Measurements from ENCODE around the gene PLAAT3. TPM values are rescaled to one million over a fixed set of nuclear protein-coding genes. Genes with fewer than 3 reads are reported as not detected.

The PLAAT3 gene
- polyA plus RNA-seq, 1 donor from 2014 or later = not detected

DNA sequence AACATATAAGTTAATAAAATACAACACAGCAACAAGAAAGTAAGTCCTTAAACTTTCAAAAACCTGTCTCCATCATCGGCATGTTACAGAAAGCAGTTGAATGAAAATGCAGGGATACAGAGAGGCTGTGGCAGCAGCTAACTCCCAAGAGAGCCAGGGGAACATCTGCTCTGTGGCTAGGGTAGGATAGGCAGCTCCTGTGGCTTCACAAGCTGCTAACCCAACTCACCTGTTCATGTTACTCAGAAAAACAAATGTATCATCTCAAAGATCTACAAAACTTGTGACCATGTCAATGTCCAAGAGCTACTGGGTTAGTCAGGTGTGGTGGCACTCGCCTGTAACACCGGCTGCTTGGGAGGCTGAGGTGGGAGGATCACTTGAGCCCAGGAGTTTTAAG lies 15.2 kb upstream of the PLAAT3 start:
- H3K9ac ChIP-seq (ENCODE audit: low read length) = no peak overlapping the region
- no peaks in the 10 kb centered on the region for H3K36me3 ChIP-seq (ENCODE audit: insufficient read depth, low read length)
- H3F3A ChIP-seq (ENCODE audit: insufficient read depth, low read length, poor library complexity, severe bottlenecking) = no peaks in the 10 kb centered on the region
- TF ChIP-seq EP300 (conservative IDR thresholded peaks at IDR 0.05; ENCODE audit: poor library complexity, severe bottlenecking) (no peak), TAF1 (IDR thresholded peaks at IDR 0.05; ENCODE audit: low read depth) (no peak), SMC3 (conservative IDR thresholded peaks at IDR 0.05; ENCODE audit: poor library complexity) (no peak), MXI1 (conservative IDR thresholded peaks at IDR 0.05; ENCODE audit: poor library complexity, severe bottlenecking) (no peak), RAD21 (conservative IDR thresholded peaks at IDR 0.05) (no peak), EZH2 (IDR thresholded peaks at IDR 0.05; ENCODE audit: borderline replicate concordance, insufficient read depth, low read length, poor library complexity, severe bottlenecking) (no peak), POLR2AphosphoS5 (IDR thresholded peaks at IDR 0.05) (no peak)
- TF ChIP-seq, protein P1, sequence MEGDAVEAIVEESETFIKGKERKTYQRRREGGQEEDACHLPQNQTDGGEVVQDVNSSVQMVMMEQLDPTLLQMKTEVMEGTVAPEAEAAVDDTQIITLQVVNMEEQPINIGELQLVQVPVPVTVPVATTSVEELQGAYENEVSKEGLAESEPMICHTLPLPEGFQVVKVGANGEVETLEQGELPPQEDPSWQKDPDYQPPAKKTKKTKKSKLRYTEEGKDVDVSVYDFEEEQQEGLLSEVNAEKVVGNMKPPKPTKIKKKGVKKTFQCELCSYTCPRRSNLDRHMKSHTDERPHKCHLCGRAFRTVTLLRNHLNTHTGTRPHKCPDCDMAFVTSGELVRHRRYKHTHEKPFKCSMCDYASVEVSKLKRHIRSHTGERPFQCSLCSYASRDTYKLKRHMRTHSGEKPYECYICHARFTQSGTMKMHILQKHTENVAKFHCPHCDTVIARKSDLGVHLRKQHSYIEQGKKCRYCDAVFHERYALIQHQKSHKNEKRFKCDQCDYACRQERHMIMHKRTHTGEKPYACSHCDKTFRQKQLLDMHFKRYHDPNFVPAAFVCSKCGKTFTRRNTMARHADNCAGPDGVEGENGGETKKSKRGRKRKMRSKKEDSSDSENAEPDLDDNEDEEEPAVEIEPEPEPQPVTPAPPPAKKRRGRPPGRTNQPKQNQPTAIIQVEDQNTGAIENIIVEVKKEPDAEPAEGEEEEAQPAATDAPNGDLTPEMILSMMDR (IDR thresholded peaks at IDR 0.05; ENCODE audit: poor library complexity, severe bottlenecking) = no peak
- TF ChIP-seq, protein P2, sequence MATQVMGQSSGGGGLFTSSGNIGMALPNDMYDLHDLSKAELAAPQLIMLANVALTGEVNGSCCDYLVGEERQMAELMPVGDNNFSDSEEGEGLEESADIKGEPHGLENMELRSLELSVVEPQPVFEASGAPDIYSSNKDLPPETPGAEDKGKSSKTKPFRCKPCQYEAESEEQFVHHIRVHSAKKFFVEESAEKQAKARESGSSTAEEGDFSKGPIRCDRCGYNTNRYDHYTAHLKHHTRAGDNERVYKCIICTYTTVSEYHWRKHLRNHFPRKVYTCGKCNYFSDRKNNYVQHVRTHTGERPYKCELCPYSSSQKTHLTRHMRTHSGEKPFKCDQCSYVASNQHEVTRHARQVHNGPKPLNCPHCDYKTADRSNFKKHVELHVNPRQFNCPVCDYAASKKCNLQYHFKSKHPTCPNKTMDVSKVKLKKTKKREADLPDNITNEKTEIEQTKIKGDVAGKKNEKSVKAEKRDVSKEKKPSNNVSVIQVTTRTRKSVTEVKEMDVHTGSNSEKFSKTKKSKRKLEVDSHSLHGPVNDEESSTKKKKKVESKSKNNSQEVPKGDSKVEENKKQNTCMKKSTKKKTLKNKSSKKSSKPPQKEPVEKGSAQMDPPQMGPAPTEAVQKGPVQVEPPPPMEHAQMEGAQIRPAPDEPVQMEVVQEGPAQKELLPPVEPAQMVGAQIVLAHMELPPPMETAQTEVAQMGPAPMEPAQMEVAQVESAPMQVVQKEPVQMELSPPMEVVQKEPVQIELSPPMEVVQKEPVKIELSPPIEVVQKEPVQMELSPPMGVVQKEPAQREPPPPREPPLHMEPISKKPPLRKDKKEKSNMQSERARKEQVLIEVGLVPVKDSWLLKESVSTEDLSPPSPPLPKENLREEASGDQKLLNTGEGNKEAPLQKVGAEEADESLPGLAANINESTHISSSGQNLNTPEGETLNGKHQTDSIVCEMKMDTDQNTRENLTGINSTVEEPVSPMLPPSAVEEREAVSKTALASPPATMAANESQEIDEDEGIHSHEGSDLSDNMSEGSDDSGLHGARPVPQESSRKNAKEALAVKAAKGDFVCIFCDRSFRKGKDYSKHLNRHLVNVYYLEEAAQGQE (IDR thresholded peaks at IDR 0.05; ENCODE audit: borderline replicate concordance) = no peak
- H4K20me1 ChIP-seq (ENCODE audit: insufficient read depth) = no peaks in the 10 kb centered on the region
- no peaks in the 10 kb centered on the region for H3K9me3 ChIP-seq (ENCODE audit: low read length)
- H3K79me2 ChIP-seq (replicated peaks; ENCODE audit: insufficient read depth, low read length) = no peaks in the 10 kb centered on the region
- no peak overlapping the region for H3K4me3 ChIP-seq (ENCODE audit: low read length)
- H3K27ac ChIP-seq (ENCODE audit: low read length) = no peak overlapping the region
- H2AFZ ChIP-seq (ENCODE audit: low read depth, low read length) = no peak overlapping the region
- H3K9me2 ChIP-seq (ENCODE audit: insufficient read depth, low read length) = no peaks in the 10 kb centered on the region
- no peak overlapping the region for H3K4me2 ChIP-seq (ENCODE audit: low read length)
- H3K27me3 ChIP-seq (ENCODE audit: insufficient read depth, low read depth, low read length) = no peaks in the 10 kb centered on the region

DNA sequence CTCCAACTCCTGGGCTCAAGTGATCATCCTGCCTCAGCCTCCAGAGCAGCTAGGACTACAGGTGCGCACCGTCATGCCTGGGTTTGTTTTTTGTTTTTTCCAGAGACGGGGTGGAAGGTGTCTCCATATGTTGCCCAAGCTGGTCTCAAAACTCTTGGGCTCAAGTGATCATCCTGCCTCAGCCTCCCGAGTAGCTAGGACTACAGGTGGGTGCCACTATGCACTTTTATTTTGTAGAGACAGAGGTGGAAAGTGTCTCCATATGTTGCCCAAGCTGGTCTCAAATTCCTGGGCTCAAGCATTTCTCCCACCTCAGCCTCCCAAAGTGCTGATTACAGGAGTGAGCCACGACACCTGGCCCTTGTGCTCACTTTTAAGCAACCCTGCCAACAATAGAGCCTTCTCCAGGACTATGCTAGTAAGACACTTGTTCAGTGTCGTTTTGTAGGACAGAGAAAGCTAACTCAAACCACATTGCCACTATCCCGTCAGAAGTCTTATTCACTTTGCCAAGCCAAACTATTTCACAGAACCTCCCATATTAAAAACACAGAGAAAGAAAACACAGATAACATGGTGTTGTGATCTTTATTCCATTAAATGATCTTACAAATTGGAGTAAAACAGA lies 9.4 kb upstream of the PLAAT3 start:
- Histone ChIP-seq H3F3A (ENCODE audit: insufficient read depth, low read length, poor library complexity, severe bottlenecking) (no peaks in the 10 kb centered on the region), H4K20me1 (ENCODE audit: insufficient read depth) (no peaks in the 10 kb centered on the region), H3K27ac (ENCODE audit: low read length) (no peak overlapping the region), H3K27me3 (ENCODE audit: insufficient read depth, low read depth, low read length) (no peaks in the 10 kb centered on the region), H3K4me3 (ENCODE audit: low read length) (no peak overlapping the region), H3K36me3 (ENCODE audit: insufficient read depth, low read length) (no peaks in the 10 kb centered on the region), H3K9me3 (ENCODE audit: low read length) (no peaks in the 10 kb centered on the region), H3K9me2 (ENCODE audit: insufficient read depth, low read length) (no peaks in the 10 kb centered on the region), H3K4me2 (ENCODE audit: low read length) (no peak overlapping the region), H3K79me2 (replicated peaks; ENCODE audit: insufficient read depth, low read length) (no peaks in the 10 kb centered on the region), H3K9ac (ENCODE audit: low read length) (no peak overlapping the region), H2AFZ (ENCODE audit: low read depth, low read length) (no peak overlapping the region)
- TF ChIP-seq MXI1 (conservative IDR thresholded peaks at IDR 0.05; ENCODE audit: poor library complexity, severe bottlenecking) = no peak
- TF ChIP-seq EP300 (conservative IDR thresholded peaks at IDR 0.05; ENCODE audit: poor library complexity, severe bottlenecking) = no peak
- TF ChIP-seq EZH2 (IDR thresholded peaks at IDR 0.05; ENCODE audit: borderline replicate concordance, insufficient read depth, low read length, poor library complexity, severe bottlenecking) = no peak
- TF ChIP-seq POLR2AphosphoS5 (IDR thresholded peaks at IDR 0.05) = no peak
- TF ChIP-seq, protein P2 (IDR thresholded peaks at IDR 0.05; ENCODE audit: borderline replicate concordance) = no peak
- no peak for TF ChIP-seq RAD21 (conservative IDR thresholded peaks at IDR 0.05)
- no peak for TF ChIP-seq SMC3 (conservative IDR thresholded peaks at IDR 0.05; ENCODE audit: poor library complexity)
- TF ChIP-seq TAF1 (IDR thresholded peaks at IDR 0.05; ENCODE audit: low read depth) = no peak
- TF ChIP-seq, protein P1 (IDR thresholded peaks at IDR 0.05; ENCODE audit: poor library complexity, severe bottlenecking) = no peak

All from neural cell (in vitro differentiated cells).